WERI-Rb-1 (cell line): ENCODE measurements around the gene UPF1.

ENCODE experiments used
- DNase-seq: peaks from one replicate; pipeline ENCODE4 v3.0.0-alpha.2; 2020
- H3K27ac ChIP-seq: fragments of 250-450 bp; sonication (Bioruptor Pico); 2 replicates; pipeline ENCODE4 v1.5.1; 2020; ENCODE audit warnings: mild to moderate bottlenecking, moderate library complexity
- H3K27me3 ChIP-seq: fragments of 250-450 bp; sonication (Bioruptor Pico); 2 replicates; pipeline ENCODE4 v1.5.1; 2021; ENCODE audit warnings: mild to moderate bottlenecking, low read depth, moderate library complexity; ENCODE audit not compliant: insufficient read depth, severe bottlenecking
- H3K36me3 ChIP-seq: fragments of 250-450 bp; sonication (Bioruptor Pico); 2 replicates; pipeline ENCODE4 v1.5.1; 2020; ENCODE audit warnings: mild to moderate bottlenecking, moderate library complexity
- H3K4me3 ChIP-seq: 2 replicates; pipeline ENCODE4 v1.5.1; 2011; ENCODE audit warnings: low read depth, mild to moderate bottlenecking, control low read depth, low read length
- H3K9me3 ChIP-seq: fragments of 250-450 bp; sonication (Bioruptor Pico); 2 replicates; pipeline ENCODE4 v1.5.1; 2021; ENCODE audit warnings: mild to moderate bottlenecking, moderate library complexity; ENCODE audit not compliant: severe bottlenecking
- CTCF ChIP-seq: IDR thresholded peaks from 2 replicates; pipeline ENCODE4 v1.5.1; 2011; ENCODE audit warnings: low read depth, mild to moderate bottlenecking, control low read depth, inconsistent platforms, low read length

Gene UPF1

DNA sequence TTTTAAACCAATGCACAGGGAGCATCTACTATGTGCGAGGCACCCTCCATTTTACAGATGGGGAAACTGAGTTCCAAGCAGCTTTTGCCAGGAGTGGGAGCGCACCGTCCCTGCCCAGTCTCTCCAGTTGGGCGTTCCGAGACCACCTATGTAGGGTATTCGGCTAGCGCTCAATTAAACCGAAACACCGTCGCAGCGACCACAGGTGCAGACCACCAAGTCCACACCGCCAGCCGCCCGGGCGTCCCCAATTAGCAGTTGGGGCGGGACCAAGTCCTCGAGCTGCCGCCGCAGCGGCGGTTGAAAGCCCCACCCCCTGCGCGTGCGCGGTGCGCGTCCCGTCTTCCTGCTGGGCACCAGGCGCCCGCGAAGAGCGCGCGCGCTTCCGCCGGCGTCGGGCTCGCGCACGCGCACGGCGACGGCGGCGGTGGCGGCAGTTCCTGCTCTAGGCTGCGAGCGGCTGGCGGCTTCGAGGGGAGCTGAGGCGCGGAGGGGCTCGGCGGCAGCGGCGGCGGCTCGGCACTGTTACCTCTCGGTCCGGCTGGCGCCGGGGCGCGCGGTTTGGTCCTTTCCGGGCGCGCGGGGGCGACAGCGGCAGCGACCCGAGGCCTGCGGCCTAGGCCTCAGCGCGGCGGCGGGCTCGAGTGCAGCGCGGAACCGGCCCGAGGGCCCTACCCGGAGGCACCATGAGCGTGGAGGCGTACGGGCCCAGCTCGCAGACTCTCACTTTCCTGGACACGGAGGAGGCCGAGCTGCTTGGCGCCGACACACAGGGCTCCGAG lies at the start of gene UPF1:
Gene UPF1, plus strand, starts transcription at position 436 of the 782 bp plus-strand sequence. Its CDS starts 251 bp downstream, at position 687.
- peak; percentile 96 for DNase-seq

DNA sequence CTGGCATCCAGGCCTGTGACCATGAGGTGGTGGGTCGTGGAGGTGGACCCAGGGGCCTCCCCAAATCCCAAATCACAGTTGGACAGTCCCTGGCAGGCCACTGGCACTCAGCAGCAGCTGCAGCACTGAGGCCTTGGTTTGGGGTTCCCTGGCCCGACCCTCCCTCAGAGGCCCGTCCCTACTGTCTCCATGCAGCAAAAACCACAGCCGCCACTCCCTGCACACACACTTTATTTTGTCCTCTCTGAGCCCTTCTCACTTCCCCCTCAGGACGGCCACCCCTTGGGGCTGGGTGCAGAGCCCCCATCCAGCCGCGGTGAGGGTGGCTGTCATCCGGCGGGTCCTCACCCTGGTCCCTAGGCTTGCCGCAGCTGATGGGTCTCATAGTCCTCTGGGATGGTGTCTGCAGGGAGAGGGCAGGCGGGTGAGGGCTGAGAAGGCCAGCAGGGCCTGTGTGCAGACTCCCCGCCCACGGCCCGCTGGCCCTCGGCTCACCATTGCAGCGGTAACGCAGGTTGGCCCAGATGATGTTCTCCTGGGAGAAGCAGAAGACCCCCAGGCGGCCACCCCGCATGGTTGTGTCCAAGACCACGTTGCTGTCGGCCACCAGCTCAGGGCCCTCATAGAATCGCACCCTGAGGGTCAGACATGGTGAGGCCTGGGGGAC lies 49.1 kb upstream of the UPF1 start:
- Histone ChIP-seq H3K36me3 (no peaks in the 10 kb centered on the region), H3K9me3 (no peaks in the 10 kb centered on the region), H3K27me3 (no peaks in the 10 kb centered on the region), H3K4me3 (no peak overlapping the region), H3K27ac (no peak overlapping the region)
- no peak for TF ChIP-seq CTCF
- DNase-seq: no peak

More for the DNA sequence above, at the start of gene UPF1:
- Histone ChIP-seq H3K27me3 (no peaks in the 10 kb centered on the region), H3K9me3 (no peaks in the 10 kb centered on the region), H3K4me3 (peak within 1 kb of the TSS; percentile 78), H3K27ac (peak within 1 kb of the TSS; percentile 89), H3K36me3 (peaks cover 33% of the 10 kb centered on the region)
- TF ChIP-seq CTCF: no peak

DNA sequence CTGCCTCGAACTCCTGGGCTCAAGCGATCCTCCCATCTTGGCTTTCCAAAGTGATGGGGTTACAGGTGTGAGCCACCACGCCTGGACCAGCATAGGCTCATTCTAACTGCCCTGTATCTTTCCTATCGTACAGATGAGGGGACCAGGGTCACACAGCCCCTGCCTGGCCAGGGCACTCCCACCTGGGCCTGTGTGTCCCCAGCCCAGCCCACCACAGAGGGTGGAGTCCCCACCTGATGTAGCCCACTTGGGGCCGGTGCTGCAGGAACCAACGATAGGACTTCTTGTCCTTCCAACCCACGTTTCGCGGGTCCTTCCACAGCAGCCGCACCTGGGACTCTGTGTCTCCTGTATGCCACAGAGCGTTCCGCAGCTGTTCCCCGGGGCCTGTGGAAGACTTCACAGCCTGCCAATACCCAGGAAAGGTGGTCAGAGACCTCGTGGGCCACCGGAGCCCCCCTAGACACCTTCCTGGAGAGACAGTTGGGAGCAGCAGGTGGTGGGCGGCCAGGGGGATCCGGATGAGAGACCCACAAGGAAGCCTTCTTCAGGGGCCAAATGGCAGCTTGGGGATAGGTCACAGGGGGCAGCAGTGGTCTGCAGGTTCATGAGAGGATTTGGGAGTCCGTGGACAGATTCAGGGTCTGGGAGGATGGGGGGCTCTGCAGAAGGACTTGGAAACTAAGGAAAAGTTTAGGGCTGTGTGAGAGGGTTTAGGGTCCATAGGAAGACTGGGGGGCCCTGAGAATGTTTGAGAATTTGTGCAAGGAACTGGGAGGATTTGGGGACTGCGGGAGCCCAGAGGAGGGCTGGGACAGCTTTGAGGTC lies 47.6 kb upstream of the UPF1 start:
- DNase-seq: no peak
- no peak overlapping the region for H3K4me3 ChIP-seq
- H3K36me3 ChIP-seq: no peaks in the 10 kb centered on the region
- H3K27me3 ChIP-seq: peaks cover 14% of the 10 kb centered on the region
- H3K27ac ChIP-seq: no peak overlapping the region
- TF ChIP-seq CTCF: no peak
- peaks cover 2% of the 10 kb centered on the region for H3K9me3 ChIP-seq

DNA sequence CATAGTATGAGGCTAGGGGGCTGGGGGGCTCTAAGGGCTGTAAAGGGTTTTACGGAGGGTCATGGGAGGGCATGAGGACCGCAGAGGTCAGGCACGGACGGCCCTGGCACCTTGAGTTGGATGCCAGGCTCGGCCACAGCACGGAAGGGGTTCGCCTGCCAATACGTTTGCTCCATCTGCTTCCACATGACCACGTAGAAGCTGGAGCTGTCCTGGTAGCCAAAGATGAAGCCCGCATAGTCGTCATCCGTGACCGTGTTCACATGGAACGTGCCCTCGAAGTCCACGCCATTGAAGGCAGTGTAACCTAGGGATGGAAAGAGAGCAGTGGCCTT lies 47.0 kb upstream of the UPF1 start:
- peaks cover 19% of the 10 kb centered on the region for H3K27me3 ChIP-seq
- no peak overlapping the region for H3K27ac ChIP-seq
- no peak for TF ChIP-seq CTCF
- DNase-seq: no peak
- peaks cover 2% of the 10 kb centered on the region for H3K9me3 ChIP-seq
- H3K36me3 ChIP-seq: no peaks in the 10 kb centered on the region
- H3K4me3 ChIP-seq: no peak overlapping the region

DNA sequence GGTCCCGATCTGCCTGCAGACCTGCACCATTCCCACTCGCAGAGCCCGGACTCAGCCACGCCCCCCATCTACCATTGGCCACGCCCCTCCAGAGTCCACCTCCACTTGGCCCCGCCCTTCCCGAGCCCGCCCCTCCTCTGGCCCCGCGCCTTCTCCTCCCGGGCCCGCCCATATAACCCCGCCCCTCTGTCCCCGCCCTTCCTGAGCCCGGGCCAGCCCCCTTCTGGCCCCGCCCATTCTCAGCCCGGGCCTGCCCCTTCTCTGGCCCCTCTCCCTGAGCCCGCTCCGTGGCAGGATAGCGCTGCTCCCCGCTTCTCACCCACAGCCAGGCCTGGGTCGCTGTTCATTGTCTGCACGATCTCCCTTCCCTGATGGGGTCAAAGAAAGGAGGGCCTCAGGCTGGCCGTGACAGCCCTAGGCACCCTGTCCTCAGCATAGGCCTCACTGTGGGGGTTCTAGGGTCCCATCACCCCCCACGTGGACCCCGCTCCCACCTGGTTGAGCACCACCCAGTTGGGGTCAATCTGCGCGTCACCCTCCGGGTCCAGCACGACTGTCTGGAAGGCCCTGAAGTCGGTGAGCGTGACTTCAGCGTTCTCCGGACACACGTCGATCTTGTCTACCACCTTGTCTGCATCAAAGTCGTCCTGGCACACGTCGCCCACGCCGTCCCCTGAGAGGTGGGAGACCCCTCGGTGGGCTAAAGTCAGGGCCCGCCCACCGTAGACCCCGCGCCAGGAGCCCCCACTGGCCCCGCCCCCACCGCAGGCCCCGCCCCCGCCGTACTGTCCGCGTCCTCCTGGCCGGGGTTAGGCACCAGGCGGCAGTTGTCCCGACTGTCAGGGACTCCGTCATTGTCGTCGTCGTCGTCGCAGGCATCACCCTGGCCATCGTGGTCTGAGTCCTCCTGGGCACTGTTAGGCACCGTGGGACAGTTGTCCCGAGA lies 46.3 kb upstream of the UPF1 start:
- no peak for TF ChIP-seq CTCF
- peak; percentile 89 for DNase-seq
- Histone ChIP-seq H3K36me3 (no peaks in the 10 kb centered on the region), H3K27ac (no peak overlapping the region), H3K9me3 (peaks cover 2% of the 10 kb centered on the region), H3K27me3 (peaks cover 26% of the 10 kb centered on the region), H3K4me3 (no peak overlapping the region)
